Dendritic cell treated with granulocyte-macrophage colony-stimulating factor and Interleukin-4, amounts not matched to agents 40 ng/mL and 50 ng/mL, for 4 days (primary cell): Measurements from ENCODE around the gene PRG2.
"Not testable (repeated sequence)": the region's sequence is repeated elsewhere in the genome, so short reads cannot be mapped to it uniquely, and the experiment has no call there.

Experiments
- H3K27ac Mint-ChIP-seq: one replicate; pipeline ENCODE4 v1.8.0; 2022; ENCODE audit warnings: mild to moderate bottlenecking, mixed read lengths
- H3K27me3 Mint-ChIP-seq: one replicate; pipeline ENCODE4 v1.8.0; 2022; ENCODE audit warnings: mild to moderate bottlenecking, mixed read lengths
- H3K36me3 Mint-ChIP-seq: one replicate; pipeline ENCODE4 v1.8.0; 2022; ENCODE audit warnings: low read depth, mixed read lengths
- H3K4me1 Mint-ChIP-seq: one replicate; pipeline ENCODE4 v1.8.0; 2022; ENCODE audit warnings: low read depth, mixed read lengths
- H3K4me3 Mint-ChIP-seq: one replicate; pipeline ENCODE4 v1.8.0; 2022; ENCODE audit warnings: mild to moderate bottlenecking, moderate library complexity, mixed read lengths
- H3K9me3 Mint-ChIP-seq: one replicate; pipeline ENCODE4 v1.8.0; 2022; ENCODE audit warnings: mixed read lengths
- intact Hi-C: fragments of 100-400 bp; cut with micrococcal nuclease; formaldehyde crosslinking; loops from one replicate; pipeline ENCODE4 v1.15.0; 2022

The PRG2 gene

GRCh38 chr11:57347336-57347735 lies 43.1 kb downstream of the PRG2 start:
- Mint-ChIP-seq H3K4me3 (no peak overlapping the region), H3K4me1 (peaks cover 8% of the 10 kb centered on the region), H3K36me3 (no peaks in the 10 kb centered on the region), H3K27ac (no peak overlapping the region), H3K27me3 (peaks cover 8% of the 10 kb centered on the region), H3K9me3 (no peaks in the 10 kb centered on the region)
- intact Hi-C loops = loop anchor here (5.0 kb wide), 3 partner anchors 110 to 180 kb away; no protein-coding TSS in a partner anchor

GRCh38 chr11:57345555-57346211 lies 44.8 kb downstream of the PRG2 start:
- Mint-ChIP-seq H3K27ac (no peak overlapping the region), H3K9me3 (no peaks in the 10 kb centered on the region), H3K4me3 (no peak overlapping the region), H3K27me3 (peaks cover 10% of the 10 kb centered on the region), H3K36me3 (no peaks in the 10 kb centered on the region), H3K4me1 (peaks cover 8% of the 10 kb centered on the region)
- intact Hi-C loops = loop anchor here (2.0 to 5.0 kb wide), 4 partner anchors 112 to 295 kb away; no protein-coding TSS in a partner anchor

GRCh38 chr11:57344826-57345225 lies 45.6 kb downstream of the PRG2 start:
- no peaks in the 10 kb centered on the region for H3K36me3 Mint-ChIP-seq
- peaks cover 8% of the 10 kb centered on the region for H3K4me1 Mint-ChIP-seq
- H3K27me3 Mint-ChIP-seq = peaks cover 15% of the 10 kb centered on the region
- no peak overlapping the region for H3K27ac Mint-ChIP-seq
- no peak overlapping the region for H3K4me3 Mint-ChIP-seq
- intact Hi-C loops = loop anchor here (2.0 to 5.0 kb wide), 4 partner anchors 112 to 296 kb away; no protein-coding TSS in a partner anchor
- no peaks in the 10 kb centered on the region for H3K9me3 Mint-ChIP-seq

GRCh38 chr11:57343825-57344224 lies 46.6 kb downstream of the PRG2 start:
- Mint-ChIP-seq H3K4me3 (no peak overlapping the region), H3K4me1 (peaks cover 15% of the 10 kb centered on the region), H3K36me3 (no peaks in the 10 kb centered on the region), H3K27ac (no peak overlapping the region), H3K9me3 (no peaks in the 10 kb centered on the region), H3K27me3 (peaks cover 18% of the 10 kb centered on the region)
- intact Hi-C loops = loop anchor here (2.0 kb wide), 1 partner anchor 297 kb away; no protein-coding TSS in a partner anchor

GRCh38 chr11:57342702-57343101 lies 47.7 kb downstream of the PRG2 start:
- no peaks in the 10 kb centered on the region for H3K9me3 Mint-ChIP-seq
- intact Hi-C loops = no loop called here
- no peak overlapping the region for H3K27ac Mint-ChIP-seq
- H3K36me3 Mint-ChIP-seq = no peaks in the 10 kb centered on the region
- H3K27me3 Mint-ChIP-seq = peaks cover 16% of the 10 kb centered on the region
- H3K4me3 Mint-ChIP-seq = no peak overlapping the region
- peaks cover 16% of the 10 kb centered on the region for H3K4me1 Mint-ChIP-seq

- Mint-ChIP-seq H3K27me3 (peaks cover 12% of the 10 kb centered on the region), H3K36me3 (no peaks in the 10 kb centered on the region), H3K4me1 (peaks cover 17% of the 10 kb centered on the region), H3K27ac (no peak overlapping the region), H3K9me3 (no peaks in the 10 kb centered on the region), H3K4me3 (no peak overlapping the region)
- intact Hi-C loops = no loop called here
These were observed 49.1 kb downstream of the PRG2 start for GRCh38 chr11:57341250-57341808.

- Mint-ChIP-seq H3K27ac (no peak overlapping the region), H3K4me1 (peaks cover 18% of the 10 kb centered on the region), H3K9me3 (no peaks in the 10 kb centered on the region), H3K36me3 (no peaks in the 10 kb centered on the region), H3K27me3 (peaks cover 12% of the 10 kb centered on the region), H3K4me3 (no peak overlapping the region)
- intact Hi-C loops = no loop called here
These were observed 50.3 kb downstream of the PRG2 start for GRCh38 chr11:57340039-57340615.

GRCh38 chr11:57339328-57339727 lies 51.1 kb downstream of the PRG2 start:
- Mint-ChIP-seq H3K4me1 (peaks cover 26% of the 10 kb centered on the region), H3K27ac (peak overlapping the region; percentile 12), H3K27me3 (peaks cover 12% of the 10 kb centered on the region), H3K4me3 (no peak overlapping the region), H3K9me3 (no peaks in the 10 kb centered on the region), H3K36me3 (peaks cover 2% of the 10 kb centered on the region)
- intact Hi-C loops = loop anchor here (5.0 kb wide), 1 partner anchor 193 kb away; the partner anchor contains the start of gene TIMM10

GRCh38 chr11:57338142-57338541 lies 52.3 kb downstream of the PRG2 start, which contains the start of gene P2RX3:
P2RX3 (plus strand) TSS chr11:57338352; CDS start chr11:57338551, 199 bp downstream.
- H3K4me3 Mint-ChIP-seq = no peak within 1 kb of the TSS
- intact Hi-C loops = loop anchor here (5.0 kb wide), 1 partner anchor 194 kb away; the partner anchor contains the start of gene TIMM10
- peaks cover 14% of the 10 kb centered on the region for H3K36me3 Mint-ChIP-seq

GRCh38 chr11:57336856-57337255 lies 53.6 kb downstream of the PRG2 start:
- H3K4me3 Mint-ChIP-seq, H3K9me3 Mint-ChIP-seq, H3K27ac Mint-ChIP-seq: not testable (repeated sequence)
- peaks cover 31% of the 10 kb centered on the region for H3K4me1 Mint-ChIP-seq
- peaks cover 27% of the 10 kb centered on the region for H3K36me3 Mint-ChIP-seq
- intact Hi-C loops = loop anchor here (5.0 kb wide), 1 partner anchor 195 kb away; the partner anchor contains the start of gene TIMM10
- H3K27me3 Mint-ChIP-seq = peaks cover 12% of the 10 kb centered on the region

More at GRCh38 chr11:57338142-57338541, 52.3 kb downstream of the PRG2 start, which contains the start of gene P2RX3:
- peak within 1 kb of the TSS; percentile 12 for H3K27ac Mint-ChIP-seq
- peaks cover 12% of the 10 kb centered on the region for H3K27me3 Mint-ChIP-seq
- H3K4me1 Mint-ChIP-seq = peaks cover 31% of the 10 kb centered on the region
- no peaks in the 10 kb centered on the region for H3K9me3 Mint-ChIP-seq
